NB4 (cell line): ENCODE measurements around the gene GORASP1.

Source experiments
- DNase-seq: peaks from one replicate; pipeline ENCODE4 v3.0.0; 2010; ENCODE audit warnings: low read depth
- H3K4me3 ChIP-seq: one replicate; pipeline ENCODE4 v1.5.1; 2011; ENCODE audit warnings: mild to moderate bottlenecking, low read depth, low read length, moderate library complexity
- CTCF ChIP-seq: IDR thresholded peaks from one replicate; pipeline ENCODE4 v1.5.1; 2012; ENCODE audit warnings: low read depth, low read length
- MAX ChIP-seq: IDR thresholded peaks from 2 replicates; pipeline ENCODE4 v1.6.1; 2011; ENCODE audit warnings: low read depth, low read length
- MYC ChIP-seq: IDR thresholded peaks from 2 replicates; pipeline ENCODE4 v1.6.1; 2011; ENCODE audit warnings: low read depth, low read length
- POLR2A ChIP-seq: IDR thresholded peaks from 2 replicates; pipeline ENCODE4 v1.6.1; 2011; ENCODE audit warnings: mild to moderate bottlenecking; ENCODE audit not compliant: insufficient read length; ENCODE audit errors: extremely low read depth

The GORASP1 gene

GRCh38 chr3:39095778-39096177 lies 11.6 kb downstream of the GORASP1 start:
- no peak for TF ChIP-seq MAX
- TF ChIP-seq CTCF: no peak
- no peak for TF ChIP-seq POLR2A
- TF ChIP-seq MYC: no peak
- DNase-seq: no peak
- no peak overlapping the region for H3K4me3 ChIP-seq

GRCh38 chr3:39094851-39095677 lies 12.4 kb downstream of the GORASP1 start:
- no peak overlapping the region for H3K4me3 ChIP-seq
- TF ChIP-seq POLR2A: no peak
- TF ChIP-seq MAX: no peak
- no peak for TF ChIP-seq CTCF
- TF ChIP-seq MYC: no peak
- peak; percentile 14 for DNase-seq

GRCh38 chr3:39090922-39091321 lies 16.5 kb downstream of the GORASP1 start:
- no peak for DNase-seq
- TF ChIP-seq CTCF (no peak), POLR2A (no peak), MAX (no peak), MYC (no peak)
- H3K4me3 ChIP-seq: no peak overlapping the region

- H3K4me3 ChIP-seq: no peak overlapping the region
- no peak for DNase-seq
- TF ChIP-seq POLR2A: no peak
- no peak for TF ChIP-seq MYC
- no peak for TF ChIP-seq MAX
- no peak for TF ChIP-seq CTCF
These were observed 18.5 kb downstream of the GORASP1 start for GRCh38 chr3:39088889-39089288.

- TF ChIP-seq MYC (no peak), MAX (no peak), CTCF (no peak), POLR2A (no peak)
- DNase-seq: no peak
- no peak overlapping the region for H3K4me3 ChIP-seq
These were observed 19.0 kb downstream of the GORASP1 start for GRCh38 chr3:39088456-39088855.
